BLaER1 treated with 17β-estradiol and CSF1 and Interleukin-3, amounts not matched to agents 10 nM and 100 nM (cell line): ENCODE data around the gene PPP1R13L.

Experiments
- H3K27ac ChIP-seq, 11 experiments: shearing (Covaris generic); formaldehyde crosslinking; 2 replicates each; pipeline ENCODE4 v1.8.1; 2022
- H3K27me3 ChIP-seq, 11 experiments: shearing (Covaris generic); formaldehyde crosslinking; 2 replicates each; pipeline ENCODE4 v1.8.1; 2022
- H3K36me3 ChIP-seq, 11 experiments: shearing (Covaris generic); formaldehyde crosslinking; 2 replicates each; pipeline ENCODE4 v1.8.1; 2022
- H3K4me1 ChIP-seq, 10 experiments: shearing (Covaris generic); formaldehyde crosslinking; 2 replicates each; pipeline ENCODE4 v1.8.1; 2022
- H3K4me2 ChIP-seq, 11 experiments: shearing (Covaris generic); formaldehyde crosslinking; 2 replicates each; pipeline ENCODE4 v1.8.1; 2022
- H3K4me3 ChIP-seq, 10 experiments: shearing (Covaris generic); formaldehyde crosslinking; 2 replicates each; pipeline ENCODE4 v1.8.1; 2022
- H3K9ac ChIP-seq, 11 experiments: shearing (Covaris generic); formaldehyde crosslinking; 2 replicates each; pipeline ENCODE4 v1.8.1; 2022
- H3K9me3 ChIP-seq, 11 experiments: shearing (Covaris generic); formaldehyde crosslinking; replicated peaks in 1 of 11; 2 replicates each; pipeline ENCODE4 v1.8.1; 2022
- H4K20me1 ChIP-seq, 11 experiments: shearing (Covaris generic); formaldehyde crosslinking; 2 replicates each; pipeline ENCODE4 v1.8.1; 2022
- Cebpa-rat ChIP-seq, 11 experiments: shearing (Covaris generic); IDR thresholded peaks; 2 replicates each; pipeline ENCODE4 v1.8.1; 2022

Gene PPP1R13L

DNA sequence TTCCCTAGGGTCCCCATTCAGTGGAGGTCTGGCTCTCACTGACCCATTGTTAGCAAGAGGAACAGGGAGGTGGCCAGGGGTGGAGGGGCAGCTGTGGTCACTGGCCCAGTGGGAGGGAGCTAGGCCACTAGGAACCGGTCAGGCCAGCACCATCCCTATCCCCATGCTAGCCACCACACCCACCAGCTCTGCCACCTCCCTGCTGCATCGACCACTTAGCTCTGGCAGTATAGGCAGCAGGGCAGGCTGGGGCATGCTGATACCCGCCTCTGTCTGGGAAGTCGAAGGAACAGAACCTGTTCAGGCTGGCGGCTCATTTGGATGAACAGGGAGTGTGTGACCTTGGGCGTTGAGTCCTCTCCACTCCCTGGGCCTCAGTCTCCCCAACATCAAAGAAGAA is 4.7 kb downstream of the PPP1R13L start:
- no peak overlapping the region for H3K4me2 ChIP-seq
- no peak overlapping the region for H3K4me3 ChIP-seq
- H4K20me1 ChIP-seq = peaks cover 0 to 39% (median 13%) of the 10 kb centered on the region in 11 experiments; a peak in 10 of 22 replicates
- H3K36me3 ChIP-seq = no peaks in the 10 kb centered on the region
- TF ChIP-seq Cebpa-rat (IDR thresholded peaks at IDR 0.05) = no peak
- H3K9me3 ChIP-seq = no peaks in the 10 kb centered on the region
- H3K4me1 ChIP-seq = peaks cover 26 to 40% (median 31%) of the 10 kb centered on the region in 10 experiments
- no peak overlapping the region for H3K9ac ChIP-seq
- H3K27me3 ChIP-seq = peaks cover 34 to 53% (median 40%) of the 10 kb centered on the region in 11 experiments
- no peak overlapping the region for H3K27ac ChIP-seq

DNA sequence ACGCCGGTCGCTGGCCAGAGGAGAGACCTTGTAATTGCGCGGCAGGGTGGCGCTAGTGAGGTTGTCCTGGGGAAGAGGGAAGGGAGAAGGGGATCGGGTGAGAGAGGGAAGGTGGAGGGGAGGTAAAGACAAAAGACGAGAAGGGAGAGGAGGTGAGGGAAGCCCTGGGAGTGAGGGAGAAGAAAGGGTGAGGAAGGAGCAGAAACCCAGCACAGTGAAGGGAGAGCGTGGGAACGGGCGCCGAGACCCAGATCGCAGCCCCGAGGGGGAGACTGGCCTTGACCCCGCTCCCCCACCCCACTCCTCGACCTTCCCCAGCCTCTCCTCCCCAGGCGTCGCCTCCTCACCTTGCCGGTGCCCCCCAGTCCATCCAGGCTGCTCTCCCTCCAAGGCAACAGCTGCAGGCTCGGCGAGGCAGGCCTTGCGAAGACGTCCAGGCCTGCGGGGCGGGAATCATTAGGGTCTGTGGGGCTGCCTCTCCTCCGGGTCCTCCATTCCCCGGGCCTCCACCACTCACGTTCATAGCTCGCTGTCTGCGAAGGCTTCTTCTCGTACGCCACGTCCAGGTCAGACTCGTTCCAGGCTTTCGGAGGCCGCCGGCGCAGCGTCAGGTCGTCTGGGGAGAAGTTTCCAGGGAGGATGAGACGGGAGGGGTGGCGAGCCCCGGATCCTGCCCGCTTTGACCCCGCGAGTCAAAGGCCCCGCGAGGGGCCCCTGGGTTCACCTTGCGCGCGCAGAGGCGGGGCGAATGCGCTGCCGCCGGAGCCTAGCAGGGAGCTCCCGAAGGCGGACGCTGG is 8.8 kb downstream of the PPP1R13L start:
- Histone ChIP-seq H3K4me1 (peaks cover 13 to 37% (median 24%) of the 10 kb centered on the region in 10 experiments), H4K20me1 (peaks cover 0 to 15% (median 0%) of the 10 kb centered on the region in 11 experiments; a peak in 6 of 22 replicates), H3K36me3 (no peaks in the 10 kb centered on the region), H3K9me3 (no peaks in the 10 kb centered on the region), H3K4me3 (no peak overlapping the region), H3K27ac (no peak overlapping the region), H3K4me2 (peak overlapping the region in 4 of 11 experiments; percentile 18 to 23 (median 18); a peak in 2 of 22 replicates), H3K27me3 (peaks cover 0 to 13% (median 4%) of the 10 kb centered on the region in 11 experiments; a peak in 7 of 22 replicates), H3K9ac (no peak overlapping the region)
- no peak for TF ChIP-seq Cebpa-rat (IDR thresholded peaks at IDR 0.05)

DNA sequence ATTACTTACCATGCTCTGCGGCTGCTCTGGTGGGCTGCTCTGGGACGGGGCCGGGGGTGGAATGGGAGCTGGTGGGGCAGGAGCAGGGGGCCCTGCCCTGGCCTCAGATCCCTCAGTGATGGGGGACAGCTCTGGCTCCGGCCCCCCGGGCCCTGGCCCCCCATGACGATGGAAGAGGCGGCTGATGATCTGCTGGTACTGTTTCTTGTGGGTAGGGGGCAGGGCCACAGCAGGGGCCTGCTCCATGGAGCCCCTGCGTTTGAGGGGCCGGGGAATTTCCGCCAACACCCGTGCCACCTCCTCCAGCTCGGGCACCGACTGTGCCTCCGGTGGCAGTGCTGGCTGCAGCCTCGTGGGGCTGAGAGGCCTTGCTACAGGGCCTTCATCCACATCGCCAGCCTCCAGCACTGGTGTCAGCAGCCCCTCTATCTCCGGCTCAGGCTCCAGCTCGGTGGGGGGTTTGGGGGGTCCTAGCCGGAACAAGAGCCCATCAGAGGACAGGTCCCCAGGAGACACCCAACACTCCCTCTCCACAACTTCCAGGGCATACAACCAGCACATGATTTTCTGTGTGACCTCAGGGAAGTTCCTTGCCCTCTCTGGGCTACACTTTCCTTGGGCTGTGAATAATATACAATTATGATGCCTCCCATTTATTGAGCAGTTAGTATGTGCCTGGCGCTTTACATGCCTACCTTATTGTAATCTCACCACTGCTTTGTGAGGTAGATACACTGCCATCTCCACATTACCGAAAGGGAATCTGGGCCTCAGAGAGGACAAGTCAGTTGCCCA is 12.8 kb downstream of the PPP1R13L start:
- peaks cover 0 to 8% (median under 1%) of the 10 kb centered on the region in 11 experiments; a peak in 3 of 22 replicates for H3K27me3 ChIP-seq
- peak overlapping the region in 1 of 11 experiments; percentile 13; a peak in 1 of 22 replicates for H3K9ac ChIP-seq
- H3K36me3 ChIP-seq = no peaks in the 10 kb centered on the region
- no peak for TF ChIP-seq Cebpa-rat (IDR thresholded peaks at IDR 0.05)
- peak overlapping the region in 2 of 11 experiments; percentile 9 to 12; a peak in 2 of 22 replicates for H3K27ac ChIP-seq
- H3K4me2 ChIP-seq = peak overlapping the region in 5 of 11 experiments; percentile 27 to 59 (median 41); a peak in 9 of 22 replicates
- peaks cover 5 to 24% (median 13%) of the 10 kb centered on the region in 10 experiments; a peak in 17 of 20 replicates for H3K4me1 ChIP-seq
- no peak overlapping the region for H3K4me3 ChIP-seq
- peaks cover 0 to 9% (median 0%) of the 10 kb centered on the region in 11 experiments; a peak in 4 of 22 replicates for H4K20me1 ChIP-seq
- H3K9me3 ChIP-seq = no peaks in the 10 kb centered on the region

DNA sequence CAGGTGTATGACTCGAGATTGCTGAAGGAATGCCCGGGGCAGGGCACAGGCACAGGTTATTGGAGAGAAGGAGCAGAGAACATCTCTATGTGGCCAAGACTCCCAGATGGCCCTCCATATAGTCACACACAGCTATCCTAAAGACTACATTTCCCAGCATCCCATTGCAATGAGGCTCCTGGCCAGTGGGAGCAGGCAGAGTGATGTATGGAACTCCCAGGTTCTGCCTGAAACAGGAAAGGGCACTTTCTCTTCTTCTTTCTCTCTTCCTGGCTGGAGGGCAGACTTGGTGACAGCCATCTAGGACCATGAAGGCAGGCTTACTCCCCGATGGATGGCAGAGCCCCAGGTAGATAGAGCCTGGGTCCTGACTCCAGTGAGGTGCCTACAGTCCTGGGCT is 13.5 kb downstream of the PPP1R13L start:
- Histone ChIP-seq H3K9ac (peak overlapping the region in 1 of 11 experiments; percentile 13; a peak in 1 of 22 replicates), H3K27me3 (peaks cover under 1 to 13% (median 4%) of the 10 kb centered on the region in 11 experiments; a peak in 18 of 22 replicates), H3K4me3 (no peak overlapping the region), H3K27ac (peak overlapping the region in 2 of 11 experiments; percentile 9 to 12; a peak in 2 of 22 replicates), H3K36me3 (no peaks in the 10 kb centered on the region), H3K9me3 (no peaks in the 10 kb centered on the region), H4K20me1 (peaks cover 0 to 6% (median 0%) of the 10 kb centered on the region in 11 experiments; a peak in 3 of 22 replicates), H3K4me2 (peak overlapping the region in 5 of 11 experiments; percentile 27 to 59 (median 41); a peak in 11 of 22 replicates), H3K4me1 (peaks cover 5 to 24% (median 13%) of the 10 kb centered on the region in 10 experiments; a peak in 17 of 20 replicates)
- no peak for TF ChIP-seq Cebpa-rat (IDR thresholded peaks at IDR 0.05)

DNA sequence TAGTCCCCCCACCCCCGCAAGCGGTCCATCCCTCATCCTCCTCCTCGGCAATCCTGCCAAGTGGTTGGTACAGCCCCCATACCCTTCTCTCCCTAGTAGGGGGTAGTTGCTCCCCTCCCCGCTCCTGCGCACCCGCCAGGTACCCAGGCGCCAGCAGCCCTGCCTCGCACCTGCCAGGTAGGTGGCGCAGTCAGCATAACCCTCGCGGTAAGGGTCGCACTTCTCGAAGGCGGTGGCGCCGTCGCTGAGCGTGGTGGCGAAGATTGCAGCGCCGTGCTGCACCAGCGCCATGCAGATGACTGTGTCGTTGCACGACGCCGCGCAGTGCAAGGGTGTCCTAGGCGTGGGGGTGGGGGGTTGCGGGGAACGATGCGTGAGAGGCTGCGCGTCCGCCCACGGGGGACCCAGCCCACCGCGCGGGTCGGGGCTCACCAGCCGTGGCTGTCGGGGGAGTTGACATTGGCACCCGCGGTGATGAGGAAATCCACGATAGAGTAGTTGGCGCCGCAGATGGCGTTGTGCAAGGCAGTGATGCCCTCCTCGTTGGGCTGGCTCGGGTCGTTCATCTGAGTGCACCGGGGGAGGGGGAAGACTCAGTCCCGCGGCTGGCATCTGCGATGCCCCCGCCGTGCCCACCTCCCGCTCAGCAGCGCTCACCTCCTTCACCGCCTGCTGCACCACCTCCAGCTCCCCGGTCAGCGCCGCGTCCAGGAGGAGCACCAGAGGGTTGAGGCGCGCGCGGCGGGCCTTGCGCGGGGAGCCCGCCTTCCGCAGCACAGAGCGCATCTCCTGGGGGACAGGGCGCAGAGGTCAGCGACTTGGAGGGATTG is 19.3 kb downstream of the PPP1R13L start:
- H3K36me3 ChIP-seq = no peaks in the 10 kb centered on the region
- H3K9me3 ChIP-seq = no peaks in the 10 kb centered on the region
- H4K20me1 ChIP-seq = no peaks in the 10 kb centered on the region
- H3K9ac ChIP-seq = no peak overlapping the region
- TF ChIP-seq Cebpa-rat (IDR thresholded peaks at IDR 0.05) = no peak
- H3K4me3 ChIP-seq = no peak overlapping the region
- peaks cover 0 to 20% (median 6%) of the 10 kb centered on the region in 10 experiments; a peak in 9 of 20 replicates for H3K4me1 ChIP-seq
- H3K27ac ChIP-seq = no peak overlapping the region
- no peak overlapping the region for H3K4me2 ChIP-seq
- peaks cover 16 to 30% (median 19%) of the 10 kb centered on the region in 11 experiments for H3K27me3 ChIP-seq

DNA sequence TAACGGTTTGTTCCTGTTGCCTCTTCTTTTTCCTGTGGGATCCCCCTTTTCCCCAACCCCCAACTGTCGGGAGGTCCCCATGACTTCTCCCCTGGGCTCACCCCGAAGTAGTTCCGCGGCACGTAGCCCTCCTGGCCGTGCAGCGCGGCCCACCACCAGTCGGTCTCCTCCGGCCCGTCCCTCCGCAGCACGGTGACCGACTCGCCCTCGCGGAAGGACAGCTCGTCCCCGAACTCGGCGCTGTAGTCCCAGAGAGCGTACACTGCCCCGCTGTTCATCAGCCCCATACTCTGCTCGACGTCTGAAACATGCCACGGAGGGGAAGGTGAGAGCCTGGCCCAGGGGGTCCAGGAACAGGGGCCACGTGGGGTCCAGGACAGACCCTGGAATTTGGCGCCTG is 22.4 kb downstream of the PPP1R13L start:
- H3K4me2 ChIP-seq = no peak overlapping the region
- peaks cover 3 to 11% (median 8%) of the 10 kb centered on the region in 10 experiments; a peak in 17 of 20 replicates for H3K4me1 ChIP-seq
- H4K20me1 ChIP-seq = no peaks in the 10 kb centered on the region
- H3K9ac ChIP-seq = no peak overlapping the region
- H3K27ac ChIP-seq = no peak overlapping the region
- H3K9me3 ChIP-seq = no peaks in the 10 kb centered on the region
- TF ChIP-seq Cebpa-rat (IDR thresholded peaks at IDR 0.05) = no peak
- no peak overlapping the region for H3K4me3 ChIP-seq
- peaks cover 16 to 27% (median 19%) of the 10 kb centered on the region in 11 experiments for H3K27me3 ChIP-seq
- no peaks in the 10 kb centered on the region for H3K36me3 ChIP-seq

DNA sequence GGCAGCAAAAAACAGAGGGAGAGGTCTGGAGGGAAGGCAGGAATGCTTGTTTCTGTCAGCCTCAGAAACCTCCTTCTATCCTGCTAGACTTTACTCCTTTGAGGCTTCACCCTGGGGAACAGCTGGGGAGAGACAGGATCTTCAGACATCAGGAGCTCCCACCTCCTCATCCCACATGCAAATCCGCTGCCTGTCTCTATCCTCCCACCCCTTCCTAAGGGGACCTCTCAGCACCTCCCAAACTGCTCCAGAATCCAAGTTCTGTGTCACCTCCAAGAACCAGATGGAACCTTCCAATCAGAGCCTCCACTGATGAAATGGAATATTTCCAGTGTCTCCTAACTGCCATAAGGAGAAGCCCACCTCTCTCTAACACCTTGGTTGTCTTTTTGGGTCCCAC is 24.8 kb downstream of the PPP1R13L start:
- peak overlapping the region in 2 of 11 experiments; percentile 5 to 15; a peak in 1 of 22 replicates for H3K4me2 ChIP-seq
- H3K27ac ChIP-seq = no peak overlapping the region
- H4K20me1 ChIP-seq = no peaks in the 10 kb centered on the region
- peaks cover 2 to 6% (median 4%) of the 10 kb centered on the region in 11 experiments; a peak in 20 of 22 replicates for H3K27me3 ChIP-seq
- peaks cover 6 to 15% (median 10%) of the 10 kb centered on the region in 10 experiments; a peak in 18 of 20 replicates for H3K4me1 ChIP-seq
- no peaks in the 10 kb centered on the region for H3K36me3 ChIP-seq
- TF ChIP-seq Cebpa-rat (IDR thresholded peaks at IDR 0.05) = no peak
- no peak overlapping the region for H3K9ac ChIP-seq
- no peak overlapping the region for H3K4me3 ChIP-seq
- no peaks in the 10 kb centered on the region for H3K9me3 ChIP-seq
